Measurements from ENCODE around the gene PARVB.

PARVB gene

GRCh38 chr22:44137415-44137814 lies 113.3 kb downstream of the PARVB start:
- no peak for DNase-seq

DNA sequence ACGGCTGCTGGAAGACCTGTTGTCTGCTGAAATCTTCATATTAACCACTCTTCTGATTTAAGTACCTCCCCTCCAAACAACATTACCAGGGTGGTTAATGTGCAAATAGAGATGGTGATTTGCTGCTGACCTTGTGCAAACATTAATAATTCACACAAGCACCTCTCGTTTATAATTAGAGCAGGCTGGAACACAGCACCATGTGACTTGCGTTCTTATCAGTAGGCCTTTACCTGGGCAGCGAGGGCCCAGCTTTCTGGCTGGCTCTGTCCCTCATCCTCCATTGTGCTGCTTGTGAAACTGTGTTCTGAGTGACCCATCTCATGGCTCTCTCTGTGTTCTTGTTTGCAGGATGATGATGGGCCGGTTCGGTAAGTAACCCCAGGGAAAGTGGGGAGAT lies 115.7 kb downstream of the PARVB start:
- DNase-seq, result no peak

DNA sequence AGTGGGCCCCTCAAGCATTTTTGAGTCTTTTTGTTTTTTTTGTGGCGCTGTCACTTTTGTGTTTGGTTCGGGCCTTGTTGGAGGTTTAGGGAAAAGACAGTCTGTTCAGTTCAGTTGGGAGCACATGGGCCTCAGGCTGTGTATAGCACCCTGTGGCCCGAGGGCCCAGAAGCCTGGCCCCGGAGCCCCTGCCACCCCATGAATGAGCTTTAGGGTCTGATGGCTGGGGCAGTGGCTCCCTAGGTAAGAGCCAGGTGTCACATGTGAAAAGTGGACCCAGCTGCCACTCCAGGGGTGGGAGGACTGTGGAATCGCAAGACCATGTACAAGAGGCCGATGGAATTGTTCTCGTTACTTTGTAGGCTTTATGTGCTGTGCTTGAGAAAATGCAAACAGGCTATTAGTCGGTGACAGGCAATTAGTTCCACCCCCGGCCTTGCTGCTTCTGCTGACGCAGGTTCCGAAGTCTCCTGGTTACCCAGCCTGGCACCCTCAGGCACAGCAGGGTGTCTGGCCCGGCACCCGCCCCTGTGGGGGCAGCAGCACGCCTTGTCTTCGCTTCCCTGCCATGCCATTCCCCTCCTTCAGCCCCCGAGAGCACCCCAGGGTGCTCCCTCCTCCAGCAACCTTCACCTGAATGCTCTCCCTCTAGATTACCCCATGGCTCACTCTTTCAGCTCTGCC lies 118.5 kb downstream of the PARVB start:
- no peak for DNase-seq

GRCh38 chr22:44143105-44143474 lies 119.0 kb downstream of the PARVB start:
- no peak for DNase-seq

GRCh38 chr22:44143579-44143978 lies 119.5 kb downstream of the PARVB start:
- DNase-seq, result no peak

DNA sequence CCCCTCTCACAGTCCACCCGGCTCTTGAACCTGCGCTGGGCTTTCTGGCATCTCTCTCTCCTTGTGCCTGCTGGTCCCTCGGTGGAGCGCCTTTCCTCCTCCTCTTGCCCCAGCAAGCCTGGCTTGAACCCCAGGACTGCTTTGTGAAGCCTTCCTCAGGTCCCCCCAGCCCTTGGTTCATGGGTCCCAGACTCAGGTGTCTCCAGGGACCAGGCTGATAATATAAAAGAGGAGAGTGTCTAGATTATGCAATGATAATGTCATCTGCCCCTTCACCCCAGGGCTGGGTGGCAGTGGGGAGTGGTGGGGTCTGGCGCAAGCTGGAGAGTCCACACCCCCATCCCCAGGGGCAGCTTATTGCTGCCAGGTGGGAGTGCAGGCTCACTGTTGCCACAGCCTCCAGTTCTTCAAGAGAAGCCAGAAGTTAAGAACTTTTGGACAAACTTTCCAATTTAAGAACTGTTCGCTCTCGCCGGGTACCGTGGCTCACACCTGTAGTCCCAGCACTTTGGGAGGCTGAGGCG lies 120.0 kb downstream of the PARVB start:
- no peak for DNase-seq

- no peak for DNase-seq
Observed at GRCh38 chr22:44145544-44145943, 121.4 kb downstream of the PARVB start.

- DNase-seq, result no peak
Observed at GRCh38 chr22:44146088-44146861, 122.2 kb downstream of the PARVB start.

- no peak for DNase-seq
Observed at GRCh38 chr22:44147008-44147645, 123.0 kb downstream of the PARVB start.

GRCh38 chr22:44147821-44148574 lies 123.9 kb downstream of the PARVB start:
- no peak for DNase-seq

GRCh38 chr22:44151676-44152075 lies 127.6 kb downstream of the PARVB start:
- DNase-seq, result no peak

DNA sequence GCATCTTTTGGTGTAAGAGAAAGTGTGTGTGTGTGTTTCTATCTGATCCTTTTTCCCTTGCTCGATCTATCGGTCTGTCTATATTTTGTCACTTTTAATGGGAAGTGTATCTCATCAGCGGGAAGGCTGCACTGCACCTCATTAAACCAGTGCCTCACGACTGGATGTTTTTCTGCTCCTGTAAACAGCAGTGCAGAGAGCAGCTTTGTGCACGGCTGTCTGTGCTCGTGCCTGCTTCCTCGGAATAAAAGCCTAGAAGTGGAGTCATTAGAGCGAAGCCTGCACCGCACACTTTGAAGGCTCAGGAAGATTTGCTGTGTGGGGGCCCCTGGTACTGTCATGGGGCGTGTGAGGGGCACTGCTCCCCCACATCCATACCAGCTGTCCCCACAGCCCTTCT lies 129.6 kb downstream of the PARVB start:
- no peak for DNase-seq

DNA sequence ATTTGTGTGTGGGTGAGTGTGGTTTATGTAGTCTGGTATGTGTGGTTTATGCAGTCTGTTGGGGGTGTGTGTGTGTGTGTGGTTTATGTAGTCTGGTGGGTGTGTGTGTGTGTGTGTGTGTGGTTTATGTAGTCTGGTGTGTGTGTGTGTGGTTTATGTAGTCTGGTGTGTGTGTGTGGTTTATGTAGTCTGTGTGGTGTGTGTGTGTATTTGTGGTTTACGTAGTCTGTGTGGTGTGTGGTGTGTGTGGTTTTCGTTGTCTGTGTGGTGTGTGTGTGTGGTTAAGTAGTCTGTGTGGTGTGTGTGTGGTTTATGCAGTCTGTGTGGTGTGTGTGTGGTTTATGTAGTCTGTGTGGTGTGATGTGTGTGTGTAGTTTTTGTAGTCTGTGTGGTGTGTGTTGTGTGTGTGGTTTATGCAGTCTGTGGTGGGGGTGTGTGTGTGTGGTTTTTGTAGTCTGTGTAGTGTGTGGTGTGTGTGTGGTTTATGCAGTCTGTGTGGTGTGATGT lies 130.4 kb downstream of the PARVB start:
- no peak for DNase-seq

GRCh38 chr22:44155115-44155514 lies 131.0 kb downstream of the PARVB start:
- DNase-seq, result no peak

- no peak for DNase-seq
Observed at GRCh38 chr22:44157916-44158618, 134.0 kb downstream of the PARVB start.

- DNase-seq, result no peak
Observed at GRCh38 chr22:44158816-44159215, 134.7 kb downstream of the PARVB start.

GRCh38 chr22:44159221-44159620 lies 135.1 kb downstream of the PARVB start:
- no peak for DNase-seq

DNA sequence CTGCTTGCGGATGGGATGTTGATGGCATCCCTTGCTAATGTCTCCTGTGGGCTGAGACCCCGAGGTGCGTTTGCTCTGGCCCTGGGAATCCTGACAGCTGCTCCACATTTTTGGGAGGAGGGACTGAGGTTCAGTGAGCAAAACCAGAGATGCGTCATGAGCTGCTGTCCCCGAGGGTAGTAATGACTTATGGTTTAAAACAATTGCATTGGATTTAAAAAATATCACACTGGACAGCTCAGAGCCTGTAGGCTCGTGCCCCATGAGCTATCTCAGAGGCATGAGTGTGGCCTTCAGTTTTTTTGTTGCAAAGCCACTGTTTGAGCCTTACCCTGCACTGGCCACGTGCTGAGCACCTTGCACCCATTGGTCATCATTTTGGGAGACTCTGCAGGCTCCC lies 135.7 kb downstream of the PARVB start:
- no peak for DNase-seq

GRCh38 chr22:44160421-44160820 lies 136.3 kb downstream of the PARVB start:
- DNase-seq, result no peak

DNA sequence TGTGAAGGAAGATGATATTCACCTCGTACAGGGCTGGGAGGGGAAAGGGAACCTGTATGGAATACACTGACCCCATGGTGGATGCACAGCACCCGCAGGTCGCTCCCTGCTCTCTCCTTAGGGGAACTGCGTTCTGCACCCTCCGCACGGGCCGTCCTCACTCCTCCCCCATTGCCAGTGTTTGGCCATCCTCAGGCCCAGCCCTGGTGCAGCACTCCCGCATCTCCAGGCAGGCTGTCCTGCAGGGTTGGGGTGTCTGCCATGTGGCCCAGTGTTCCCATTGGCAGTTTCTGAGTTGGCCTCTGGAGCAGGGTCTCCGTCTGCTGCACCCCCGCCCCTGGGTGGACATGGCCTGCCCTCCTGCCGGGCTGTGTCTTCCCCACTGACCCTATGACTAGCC lies 137.6 kb downstream of the PARVB start:
- DNase-seq, result no peak

- no peak for DNase-seq
Observed at GRCh38 chr22:44162960-44163359, 138.9 kb downstream of the PARVB start.

- no peak for DNase-seq
Observed at GRCh38 chr22:44163536-44163935, 139.4 kb downstream of the PARVB start.
